Gastrocnemius medialis (tissue), 4 donors: ENCODE results near the gene ATXN10. TPM values are rescaled to one million over a fixed set of nuclear protein-coding genes. Genes with fewer than 3 reads are reported as not detected.

Source experiments
- ATAC-seq, 2 donors: fragments of 150-250 bp; one replicate each; pipeline ENCODE4 v1.9.1; 2016
- DNase-seq, 2 donors: peaks; one replicate each; pipeline ENCODE4 v3.0.0-alpha.2; 2019
- H3K27ac ChIP-seq, 4 donors: fragments of 200-600 bp; sonication (generic); 1 replicate in 1 of 4; 2 replicates in 3 of 4; pipeline ENCODE4 v1.5.1; 2016 to 2018; ENCODE audit warnings: mild to moderate bottlenecking in 2 of 4, moderate library complexity in 1 of 4
- H3K27me3 ChIP-seq, 3 donors: fragments of 200-600 bp; sonication (generic) in 2 of 3; 1 replicate in 1 of 3; 2 replicates in 2 of 3; pipeline versions ENCODE4 v1.5.1 to v1.6.0; 2016 to 2019; ENCODE audit warnings: mild to moderate bottlenecking in 1 of 3, moderate library complexity in 1 of 3
- H3K36me3 ChIP-seq, 2 donors: fragments of 200-600 bp; sonication (generic) in 1 of 2; one replicate each; pipeline ENCODE4 v1.5.1; 2017 to 2018
- H3K4me1 ChIP-seq, 2 donors: fragments of 200-600 bp; sonication (generic) in 1 of 2; one replicate each; pipeline ENCODE4 v1.5.1; 2016 to 2017; ENCODE audit warnings: mild to moderate bottlenecking in 2 of 2
- H3K4me3 ChIP-seq, 4 donors: fragments of 200-600 bp; sonication (generic) in 3 of 4; 1 replicate in 1 of 4; 2 replicates in 3 of 4; pipeline ENCODE4 v1.5.1; 2016 to 2019; ENCODE audit warnings: mild to moderate bottlenecking in 2 of 4
- H3K9me3 ChIP-seq, 3 donors: fragments of 200-600 bp; sonication (generic) in 2 of 3; 1 replicate in 1 of 3; 2 replicates in 2 of 3; pipeline ENCODE4 v1.5.1; 2016 to 2019
- CTCF ChIP-seq, 5 experiments: fragments of 450-650 bp in 3 of 5; fragments of 200-600 bp in 2 of 5; sonication (generic) in 2 of 5; IDR thresholded peaks in 4 of 5; conservative IDR thresholded peaks in 1 of 5; 1 replicate in 4 of 5; 2 replicates in 1 of 5; pipeline ENCODE4 v1.5.1; 2016 to 2019; ENCODE audit warnings: antibody characterized with exemption in 5 of 5, mild to moderate bottlenecking in 3 of 5, moderate library complexity in 3 of 5
- POLR2A ChIP-seq, 2 donors: fragments of 450-650 bp; IDR thresholded peaks; one replicate each; pipeline ENCODE4 v1.6.1; 2017; ENCODE audit warnings: antibody characterized with exemption in 2 of 2, mild to moderate bottlenecking in 2 of 2, moderate library complexity in 2 of 2
- in situ Hi-C, 4 donors: fragments of 200-750 bp; cut with MboI; loops; one replicate each; pipeline versions ENCODE4 v1.15.0 to v1.8.0; 2017; ENCODE audit warnings: low sequenced_read_pairs in 4 of 4
- intact Hi-C: fragments of 100-400 bp; cut with DNase I; formaldehyde crosslinking; loops from one replicate; pipeline ENCODE4 v1.15.1; 2023; ENCODE audit warnings: low total_unique reads
- total RNA-seq, 4 donors: library from RNA; depleted of rRNA; stranded (reverse); fragments of >200 nt; gene quantifications; one replicate each; pipeline versions ENCODE4 v1.1.0 to v1.2.3, GENCODE V29; 2016

ATXN10 gene
- total RNA-seq, 4 donors from 2014 or later: 52.9 to 98.9 (median 78.5) TPM

GRCh38 chr22:45754822-45755221 lies 83.2 kb downstream of the ATXN10 start:
- Histone ChIP-seq H3K27ac (no peak overlapping the region), H3K4me3 (no peak overlapping the region), H3K4me1 (peaks cover 0 to 2% of the 10 kb centered on the region in 2 donors), H3K27me3 (no peaks in the 10 kb centered on the region), H3K9me3 (no peaks in the 10 kb centered on the region), H3K36me3 (peaks cover 0 to 5% of the 10 kb centered on the region in 2 donors)
- TF ChIP-seq POLR2A (IDR thresholded peaks at IDR 0.05): no peak
- TF ChIP-seq CTCF (IDR thresholded peaks at IDR 0.05 in 4 of 5, conservative IDR thresholded peaks at IDR 0.05 in 1 of 5): no peak
- no peak for DNase-seq
- in situ Hi-C loops (no loop called here), intact Hi-C loops (no loop called here)
- ATAC-seq: no peak

- H3K27ac ChIP-seq: no peak overlapping the region
- H3K36me3 ChIP-seq: peaks cover 0 to 5% of the 10 kb centered on the region in 2 donors
- H3K4me3 ChIP-seq: no peak overlapping the region
- TF ChIP-seq POLR2A (IDR thresholded peaks at IDR 0.05) (no peak), CTCF (IDR thresholded peaks at IDR 0.05 in 4 of 5, conservative IDR thresholded peaks at IDR 0.05 in 1 of 5) (no peak)
- intact Hi-C loops (no loop called here), in situ Hi-C loops (no loop called here)
- DNase-seq (no peak), ATAC-seq (no peak)
- H3K4me1 ChIP-seq: peaks cover 0 to 2% of the 10 kb centered on the region in 2 donors
- H3K27me3 ChIP-seq: no peaks in the 10 kb centered on the region
- no peaks in the 10 kb centered on the region for H3K9me3 ChIP-seq
These were observed 84.9 kb downstream of the ATXN10 start for GRCh38 chr22:45756558-45756957.

- intact Hi-C loops (no loop called here), in situ Hi-C loops (no loop called here)
- no peaks in the 10 kb centered on the region for H3K9me3 ChIP-seq
- no peak overlapping the region for H3K4me3 ChIP-seq
- peaks cover 0 to 2% of the 10 kb centered on the region in 2 donors for H3K4me1 ChIP-seq
- TF ChIP-seq POLR2A (IDR thresholded peaks at IDR 0.05): no peak
- ATAC-seq (no peak), DNase-seq (no peak)
- peaks cover 0 to 5% of the 10 kb centered on the region in 2 donors for H3K36me3 ChIP-seq
- no peak overlapping the region for H3K27ac ChIP-seq
- H3K27me3 ChIP-seq: no peaks in the 10 kb centered on the region
These were observed 85.4 kb downstream of the ATXN10 start for GRCh38 chr22:45757068-45757467.

GRCh38 chr22:45757936-45758335 lies 86.3 kb downstream of the ATXN10 start:
- no peak for ATAC-seq
- no peak for TF ChIP-seq POLR2A (IDR thresholded peaks at IDR 0.05)
- TF ChIP-seq CTCF (IDR thresholded peaks at IDR 0.05 in 4 of 5, conservative IDR thresholded peaks at IDR 0.05 in 1 of 5): no peak
- intact Hi-C loops: no loop called here

DNA sequence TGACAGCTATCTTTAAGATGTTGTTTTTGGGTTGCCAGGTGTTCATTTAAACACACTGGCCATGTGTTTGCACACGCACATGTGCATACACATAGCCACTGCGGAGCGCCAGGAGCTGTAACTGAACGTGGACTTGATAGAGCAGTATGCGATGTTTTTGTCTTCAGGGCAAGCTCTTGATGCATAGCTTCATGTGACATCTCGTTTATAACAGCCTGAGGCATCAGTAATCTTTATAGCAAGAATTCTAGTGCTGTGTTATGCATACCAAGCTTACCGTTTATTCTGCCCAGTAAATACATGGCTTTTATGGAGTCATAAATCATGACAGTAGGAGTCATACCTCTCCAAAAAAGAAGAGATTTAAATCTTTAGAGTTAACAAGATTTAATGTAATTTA lies 87.0 kb downstream of the ATXN10 start:
- ATAC-seq (no peak), DNase-seq (no peak)
- intact Hi-C loops (no loop called here), in situ Hi-C loops (no loop called here)
- H3K27me3 ChIP-seq: no peaks in the 10 kb centered on the region
- no peak overlapping the region for H3K4me3 ChIP-seq
- H3K36me3 ChIP-seq: peaks cover 0 to 5% of the 10 kb centered on the region in 2 donors
- no peak overlapping the region for H3K27ac ChIP-seq
- H3K9me3 ChIP-seq: no peaks in the 10 kb centered on the region
- TF ChIP-seq POLR2A (IDR thresholded peaks at IDR 0.05) (no peak), CTCF (IDR thresholded peaks at IDR 0.05 in 4 of 5, conservative IDR thresholded peaks at IDR 0.05 in 1 of 5) (no peak)
- peaks cover 0 to 2% of the 10 kb centered on the region in 2 donors for H3K4me1 ChIP-seq

More at GRCh38 chr22:45757936-45758335, 86.3 kb downstream of the ATXN10 start:
- peaks cover 0 to 2% of the 10 kb centered on the region in 2 donors for H3K4me1 ChIP-seq
- H3K9me3 ChIP-seq: no peaks in the 10 kb centered on the region
- H3K36me3 ChIP-seq: peaks cover 0 to 5% of the 10 kb centered on the region in 2 donors
- in situ Hi-C loops: no loop called here
- no peak overlapping the region for H3K4me3 ChIP-seq
- H3K27ac ChIP-seq: no peak overlapping the region
- no peaks in the 10 kb centered on the region for H3K27me3 ChIP-seq
- no peak for DNase-seq
